NCI-H524 treated with DMSO at 0.1 percent for 48 hours (cell line): ENCODE results near the gene TAS2R40.
"Not testable (repeated sequence)": the region's sequence is repeated elsewhere in the genome, so short reads cannot be mapped to it uniquely, and the experiment has no call there.

Experiments used
- DNase-seq: peaks from one replicate; lab custom pipeline; 2025; lab: John Stamatoyannopoulos, UW

TAS2R40 gene

GRCh38 chr7:143250822-143251221, 29.0 kb downstream of the TAS2R40 start:
- no peak for DNase-seq

GRCh38 chr7:143252006-143252405, 30.2 kb downstream of the TAS2R40 start:
- DNase-seq, result no peak

DNA sequence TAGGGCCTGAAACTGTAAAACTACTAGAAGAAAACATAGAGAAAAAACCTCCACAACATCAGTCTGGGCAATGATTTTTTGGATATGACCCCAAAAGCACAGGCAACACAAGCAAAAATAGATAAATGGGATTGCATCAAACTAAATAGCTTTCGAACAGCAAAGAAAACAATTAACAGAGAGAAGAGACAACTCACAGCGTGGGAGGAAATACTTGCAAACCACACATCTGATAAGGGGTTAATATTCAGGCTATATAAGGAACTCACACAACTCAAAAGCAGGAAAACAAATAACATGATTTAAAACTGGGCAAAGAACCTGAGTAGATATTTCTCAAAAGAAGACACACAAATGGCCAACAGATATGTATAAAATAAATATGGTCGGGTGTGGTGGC, 33.7 kb downstream of the TAS2R40 start:
- DNase-seq, result no peak

- no peak for DNase-seq
Observed at GRCh38 chr7:143256325-143256724, 34.5 kb downstream of the TAS2R40 start.

DNA sequence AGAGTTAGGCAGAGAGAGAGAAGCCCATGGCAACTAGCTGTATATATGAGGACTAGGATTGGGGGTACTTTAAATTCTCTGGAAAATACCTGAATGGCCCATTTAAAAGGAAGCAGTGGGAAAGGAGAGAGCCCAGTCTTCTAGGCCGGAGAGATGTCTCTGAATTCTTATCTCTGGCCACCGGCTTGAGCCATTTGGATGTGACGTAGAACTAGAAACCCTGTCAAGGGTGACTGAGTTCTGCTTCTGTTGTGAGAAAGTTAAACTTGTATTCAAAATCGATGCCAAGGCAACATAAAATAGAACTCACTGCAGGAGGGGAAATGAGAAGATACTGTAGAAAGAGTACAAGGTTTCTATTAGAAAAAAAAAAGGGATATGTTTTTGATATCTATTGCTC, 35.1 kb downstream of the TAS2R40 start:
- DNase-seq, result no peak

GRCh38 chr7:143257501-143257900, 35.7 kb downstream of the TAS2R40 start:
- no peak for DNase-seq

GRCh38 chr7:143258831-143259230, 37.0 kb downstream of the TAS2R40 start:
- no peak for DNase-seq

GRCh38 chr7:143259765-143260164, 37.9 kb downstream of the TAS2R40 start:
- DNase-seq, result no peak

GRCh38 chr7:143261901-143262300, 40.1 kb downstream of the TAS2R40 start:
- no peak for DNase-seq

DNA sequence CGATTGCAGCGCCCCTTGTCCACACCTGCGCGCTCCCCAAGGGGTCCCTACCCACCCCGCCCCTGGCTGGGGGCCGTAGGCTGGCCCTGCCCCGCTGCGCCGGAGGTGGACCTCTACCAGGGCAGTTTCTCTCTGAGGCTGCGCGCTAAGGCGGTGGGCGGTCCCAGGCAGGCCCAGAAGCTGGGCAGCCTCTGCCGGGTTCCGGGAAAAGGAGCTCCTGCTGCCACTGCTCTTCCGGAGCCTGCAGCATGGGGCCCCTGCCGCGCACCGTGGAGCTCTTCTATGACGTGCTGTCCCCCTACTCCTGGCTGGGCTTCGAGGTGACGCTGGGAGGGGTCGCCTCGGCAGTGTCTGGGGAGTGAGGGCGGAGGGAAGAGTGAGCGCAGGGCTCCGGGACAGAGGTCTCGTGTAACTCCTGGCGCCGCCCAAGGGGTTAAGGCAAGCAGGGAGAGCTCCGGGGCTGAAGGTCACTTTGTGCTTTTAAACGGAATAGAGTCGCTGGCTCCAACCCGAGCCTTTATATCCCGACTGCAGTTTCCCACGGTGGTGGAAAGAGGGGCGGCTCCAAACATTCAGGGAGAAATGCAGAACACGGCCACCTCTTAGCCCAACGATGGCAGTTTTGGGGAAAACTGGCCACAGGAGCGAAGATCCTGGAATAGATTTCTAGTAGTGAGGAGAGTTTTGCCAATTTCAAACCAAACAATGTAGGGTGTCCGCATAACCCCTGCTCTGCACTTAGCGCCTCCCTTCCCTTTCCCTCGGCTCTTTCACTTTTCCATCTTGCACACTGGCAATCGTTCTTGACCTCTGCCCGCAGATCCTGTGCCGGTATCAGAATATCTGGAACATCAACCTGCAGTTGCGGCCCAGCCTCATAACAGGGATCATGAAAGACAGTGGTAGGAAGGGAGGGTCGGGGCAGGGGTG, 41.7 kb downstream of the TAS2R40 start, which contains the start of gene GSTK1:
GSTK1 (plus strand) TSS at position 176 of the 930 bp plus-strand sequence; CDS start at position 249, 73 bp downstream.
- DNase-seq, result no peak

- DNase-seq, result not testable (repeated sequence)
Observed at GRCh38 chr7:143264196-143264568, 42.3 kb downstream of the TAS2R40 start.

DNA sequence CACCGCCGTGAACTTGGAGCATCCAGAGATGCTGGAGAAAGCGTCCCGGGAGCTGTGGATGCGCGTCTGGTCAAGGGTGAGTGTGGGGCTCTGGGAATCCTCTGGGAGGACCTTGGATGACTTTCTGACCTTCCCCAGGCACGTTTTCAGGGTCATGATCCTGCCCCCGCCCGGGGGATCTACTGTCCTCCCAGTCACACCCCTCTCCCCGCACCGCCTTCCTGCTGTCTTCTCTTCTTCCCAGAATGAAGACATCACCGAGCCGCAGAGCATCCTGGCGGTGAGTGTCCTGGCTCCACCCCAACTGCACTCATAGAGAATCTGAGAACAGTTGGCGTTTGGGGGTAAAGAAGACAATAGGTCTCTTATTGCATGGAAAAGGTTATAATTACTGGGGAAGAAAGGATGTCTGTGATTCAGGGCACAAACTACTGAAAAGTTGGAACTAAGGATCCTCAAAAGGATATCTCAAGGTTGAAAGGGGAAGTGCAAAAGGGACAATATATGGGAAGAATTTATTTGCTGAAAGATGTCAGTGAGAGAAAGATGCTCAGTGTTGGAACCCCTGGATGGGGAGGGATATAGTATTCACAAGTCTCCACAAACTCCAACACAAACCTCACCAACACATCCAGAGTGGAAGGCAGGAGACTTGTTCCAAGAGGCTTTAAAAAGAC, 43.3 kb downstream of the TAS2R40 start:
- no peak for DNase-seq

DNA sequence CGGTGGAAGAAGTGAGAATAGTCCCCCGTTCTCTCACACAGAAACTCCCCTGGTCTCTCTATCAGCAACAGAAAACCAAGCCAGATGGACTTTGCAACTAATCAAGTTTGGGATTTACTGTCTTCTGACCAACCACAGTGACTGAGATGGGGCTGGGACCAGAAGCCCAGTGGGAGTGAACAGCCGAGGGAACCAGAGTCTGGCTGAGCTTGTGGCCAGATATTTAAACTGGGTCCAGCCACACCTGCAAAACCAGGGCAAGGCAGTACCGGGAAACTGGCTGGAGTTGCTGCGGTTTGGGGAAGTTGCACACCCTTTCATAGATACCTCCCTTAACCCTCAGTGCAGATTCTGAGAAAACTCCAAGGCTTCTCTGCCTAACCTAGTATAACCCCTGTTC, 47.4 kb downstream of the TAS2R40 start:
- no peak for DNase-seq

DNA sequence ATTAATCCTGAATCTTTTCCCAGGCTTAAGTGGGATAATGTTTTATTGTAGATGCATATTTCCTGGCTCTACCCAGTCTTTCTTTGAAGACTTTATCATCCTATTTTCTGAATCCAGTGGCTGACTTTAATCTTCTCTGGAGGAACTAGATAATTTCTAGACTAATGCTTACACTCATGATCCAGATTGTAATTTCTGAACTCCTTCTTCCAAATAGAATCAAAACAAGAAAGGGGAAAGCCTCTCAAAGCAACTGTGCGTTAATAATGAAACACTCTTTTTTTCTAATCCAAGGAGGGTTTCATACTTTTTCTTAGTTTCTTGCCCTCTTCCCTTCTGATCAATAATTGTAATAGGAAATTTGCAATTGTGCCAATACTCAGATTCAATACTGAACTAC, 49.4 kb downstream of the TAS2R40 start:
- DNase-seq, result no peak
